Right renal pelvis (tissue), 4 donors: ENCODE data around the gene GNL3L. TPM values are rescaled to one million over a fixed set of nuclear protein-coding genes. Genes with fewer than 3 reads are reported as not detected.
A peak's percentile ranks its signal among the peaks of the same experiment; 100 is the strongest.
"Not testable (repeated sequence)": the region's sequence is repeated elsewhere in the genome, so short reads cannot be mapped to it uniquely, and the experiment has no call there.

Source experiments
- DNase-seq, 4 donors: peaks; one replicate each; pipeline ENCODE4 v3.0.0-alpha.2; 2013; ENCODE audit warnings: low read depth in 4 of 4, low spot score in 3 of 4, missing footprints in 1 of 4
- polyA plus RNA-seq, 4 donors: library from polyadenylated mRNA; unstranded; fragments of 120-200 nt; gene quantifications; one replicate each; pipeline ENCODE4 v1.2.1, GENCODE V29; 2013; ENCODE audit not compliant: insufficient read length in 4 of 4

GNL3L gene
- polyA plus RNA-seq, result 10 to 100 TPM; 13.5 to 18.0 (median 14.4) TPM

DNA sequence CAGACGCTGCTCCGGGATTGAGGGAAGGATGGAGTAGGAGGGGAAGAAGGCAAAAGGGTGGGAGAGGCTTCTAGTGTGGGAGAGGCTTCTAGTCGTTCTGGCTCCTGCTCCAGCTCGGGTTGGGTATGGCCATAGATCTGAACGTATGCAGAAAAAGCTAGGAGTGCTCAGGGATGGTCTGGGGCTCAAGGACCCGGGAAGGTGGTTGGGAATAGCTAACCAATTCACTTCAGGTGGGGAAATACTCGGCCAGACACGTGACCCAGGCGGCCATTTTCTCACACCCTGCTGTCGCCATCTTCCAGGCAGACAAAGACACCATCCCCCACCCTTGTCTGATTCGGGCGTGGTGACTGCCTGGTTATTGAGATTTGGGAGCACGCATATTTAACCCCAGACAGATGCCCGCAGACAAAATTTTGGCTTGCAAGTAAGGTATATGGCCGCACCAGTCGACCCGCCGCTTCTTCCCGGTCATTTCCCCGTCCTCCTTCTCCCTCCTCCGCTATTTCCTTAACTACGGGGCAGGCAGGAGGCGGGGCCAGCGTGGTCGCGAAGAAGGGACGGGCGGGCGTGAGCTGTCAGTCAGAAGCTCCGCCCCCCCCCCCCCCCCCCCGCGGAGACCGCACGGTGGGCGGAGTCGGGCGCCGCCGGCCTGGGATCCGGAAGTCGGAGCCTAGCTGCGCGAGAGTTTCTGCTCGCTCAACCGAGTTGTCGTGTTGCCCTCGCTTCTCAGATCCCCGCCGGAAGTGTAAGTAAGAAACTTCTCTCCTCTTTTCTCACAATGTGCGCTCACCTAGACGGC lies at the start of gene GNL3L:
Gene GNL3L, plus strand, starts transcription at position 668 of the 805 bp plus-strand sequence. CDS start 2,348 bp downstream, outside the sequence.
- DNase-seq, result peak; percentile 60 to 69 (median 68)

DNA sequence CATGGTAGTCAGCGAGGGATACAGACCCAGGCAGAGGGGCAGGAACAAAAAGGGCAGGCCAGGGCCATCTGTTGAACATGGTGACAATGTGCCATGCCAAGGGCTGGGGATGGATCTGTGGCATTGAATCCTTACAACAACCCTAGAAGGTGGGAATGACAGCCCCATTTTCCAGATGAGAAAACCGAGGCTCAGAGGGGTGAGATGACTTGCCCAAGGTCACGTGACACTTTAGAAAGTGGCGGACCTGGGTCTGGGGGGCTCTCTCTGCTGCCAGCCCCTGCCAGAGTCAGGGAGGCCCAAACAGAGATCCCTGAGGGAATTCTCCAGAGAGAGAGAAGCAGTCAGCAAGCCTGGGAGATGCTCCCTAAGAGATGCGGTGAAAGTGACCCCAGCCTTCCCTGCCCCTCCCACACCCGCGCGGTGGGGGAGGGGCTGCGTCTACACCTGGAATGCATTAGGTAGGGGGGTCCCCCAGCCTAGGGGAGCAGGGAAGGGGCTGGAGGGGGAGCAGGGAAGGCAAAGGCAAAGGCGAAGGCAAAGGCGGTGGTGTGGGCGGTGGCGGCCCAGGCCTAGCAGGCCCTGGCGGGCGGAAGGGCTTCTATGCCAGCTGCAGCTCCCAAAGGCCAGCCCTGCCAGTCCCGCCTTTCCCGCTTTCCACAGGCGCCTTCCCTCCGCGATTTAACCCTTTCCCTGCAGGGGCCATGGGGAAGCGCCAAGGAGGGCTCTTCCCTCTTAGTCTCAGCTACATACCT lies 47.0 kb upstream of the GNL3L start:
- DNase-seq, result no peak

DNA sequence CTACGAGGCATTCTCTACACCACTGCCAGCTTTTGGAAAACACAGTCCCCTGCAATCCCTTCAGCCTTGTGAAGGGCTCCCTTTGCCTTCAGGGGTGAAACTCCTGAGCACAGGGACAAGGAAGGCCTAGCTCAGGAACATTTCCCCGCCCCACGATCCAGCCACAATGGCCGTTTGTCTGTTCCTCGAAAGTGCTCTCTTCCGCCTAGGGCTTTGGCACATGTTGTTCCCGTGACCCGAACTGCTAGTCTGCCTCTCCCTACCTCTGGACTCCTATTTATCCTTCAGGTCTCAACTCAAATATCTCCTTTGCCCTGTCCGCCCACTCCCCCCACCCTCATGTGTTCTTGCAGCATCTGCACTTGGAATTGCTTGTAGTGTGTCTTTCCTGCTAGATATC lies 46.1 kb upstream of the GNL3L start:
- no peak for DNase-seq

GRCh38 chrX:54484666-54485065 lies 45.4 kb upstream of the GNL3L start:
- no peak for DNase-seq

DNA sequence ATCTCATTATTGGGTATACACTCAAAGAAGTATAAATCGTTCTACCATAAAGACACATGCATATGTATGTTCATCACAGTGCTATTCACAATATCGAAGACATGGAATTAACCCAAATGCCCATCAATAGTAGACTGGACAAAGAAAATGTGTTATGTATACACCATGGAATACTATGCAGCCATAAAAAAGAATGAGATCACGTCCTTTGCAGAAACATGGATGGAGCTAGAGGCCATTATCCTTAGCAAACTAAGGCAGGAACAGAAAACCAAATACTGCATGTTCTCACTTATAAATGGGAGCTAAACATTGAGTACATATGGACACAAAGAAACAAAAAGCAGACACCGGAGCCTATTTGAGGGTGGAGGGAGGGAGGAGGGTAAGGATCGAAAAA lies 40.2 kb upstream of the GNL3L start:
- not testable (repeated sequence) for DNase-seq

- no peak for DNase-seq
Measured at GRCh38 chrX:54492340-54492739, 37.7 kb upstream of the GNL3L start.

- no peak for DNase-seq
Measured at GRCh38 chrX:54494166-54494988, 35.6 kb upstream of the GNL3L start.

- DNase-seq, result no peak
Measured at GRCh38 chrX:54494989-54495813, 34.8 kb upstream of the GNL3L start.

GRCh38 chrX:54495814-54496516 lies 34.1 kb upstream of the GNL3L start, which contains the start of gene FGD1:
FGD1 (minus strand) TSS chrX:54496234; CDS start chrX:54495432, 802 bp downstream.
- peak in 2 of 4 donors; percentile 44 to 45 for DNase-seq

DNA sequence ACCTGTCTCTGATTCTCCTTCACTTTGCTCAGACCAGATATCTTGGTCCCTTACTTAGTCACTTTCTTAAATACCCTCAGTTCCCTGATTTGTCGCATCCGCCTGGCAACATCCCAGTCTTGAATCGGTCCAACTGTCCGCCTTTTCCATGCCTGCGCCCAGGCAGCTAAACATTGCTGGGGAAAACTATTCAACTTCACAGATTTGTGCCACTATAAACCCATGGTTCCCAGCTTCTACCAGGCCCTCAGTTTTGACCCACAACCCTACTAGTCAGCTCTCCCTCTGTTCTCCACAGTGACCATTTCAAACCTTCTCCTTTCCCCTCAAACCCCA lies 33.5 kb upstream of the GNL3L start:
- DNase-seq, result no peak

- no peak for DNase-seq
Measured at GRCh38 chrX:54496936-54497335, 33.1 kb upstream of the GNL3L start.

DNA sequence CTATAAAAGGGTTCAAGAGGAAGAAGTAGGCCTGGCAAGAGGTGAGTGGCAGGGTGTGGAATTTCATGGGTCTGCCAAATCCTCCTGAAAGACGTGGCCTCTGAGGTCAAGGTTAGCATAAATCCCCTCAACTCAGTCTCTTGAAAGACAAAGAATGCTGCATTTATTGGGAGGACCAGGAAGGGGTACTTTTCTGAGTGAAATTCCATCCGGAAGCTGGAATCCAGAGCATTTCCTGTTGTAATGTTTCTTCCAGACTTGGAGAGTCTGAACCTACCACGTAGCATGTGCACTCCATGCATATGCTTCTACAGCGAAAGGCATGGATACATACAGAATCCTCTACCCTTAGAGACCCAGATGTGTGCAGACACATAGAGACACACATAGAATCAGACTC lies 20.6 kb upstream of the GNL3L start:
- DNase-seq, result no peak

DNA sequence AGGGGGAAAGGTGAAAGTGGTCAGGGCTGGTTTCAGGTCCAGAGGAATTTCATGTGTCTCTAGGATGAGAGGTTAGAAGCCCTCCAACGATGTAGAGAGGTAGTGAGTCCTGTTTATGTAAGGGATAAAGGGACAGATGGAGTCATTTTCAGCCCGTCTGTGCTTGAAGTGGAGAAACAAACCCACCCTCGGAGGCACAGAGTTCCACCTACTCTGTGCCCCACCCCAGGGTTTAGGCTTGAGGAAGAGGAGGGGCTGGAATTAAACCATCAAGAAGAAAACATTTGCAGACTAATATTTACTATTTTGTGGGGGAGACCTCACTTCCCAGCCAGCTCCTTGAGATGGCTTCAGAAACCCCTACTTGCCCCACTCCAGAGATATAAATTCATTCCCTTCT lies 868 bp upstream of the GNL3L start:
- no peak for DNase-seq

DNA sequence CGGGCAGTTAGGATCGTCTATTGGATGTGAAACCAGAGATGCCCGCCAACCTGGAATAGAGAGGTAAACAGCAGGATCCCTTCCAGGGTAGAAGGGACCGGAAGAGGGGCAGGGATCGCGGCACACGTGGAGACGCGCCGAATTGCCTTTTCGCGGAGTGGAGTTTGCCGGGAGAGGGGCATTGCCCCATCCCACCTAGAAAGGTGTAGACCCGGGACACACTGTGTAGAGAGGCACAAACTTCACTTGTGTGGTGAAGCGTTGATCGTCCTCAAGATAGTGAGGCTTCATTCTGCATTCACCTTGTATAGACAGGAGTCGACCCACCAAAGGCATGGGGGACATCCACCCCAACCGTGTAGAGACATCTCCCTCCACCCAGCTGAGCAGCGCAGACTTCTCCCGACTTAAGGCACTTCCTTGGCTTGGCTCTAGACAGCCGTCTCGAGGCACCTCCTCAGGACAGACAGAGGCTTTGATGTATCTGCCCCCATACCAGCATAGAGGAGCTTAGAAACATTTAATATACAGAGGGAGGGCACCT lies 410 bp downstream of the GNL3L start:
- no peak for DNase-seq

- no peak for DNase-seq
Measured at GRCh38 chrX:54534271-54534670, 4.3 kb downstream of the GNL3L start.

- no peak for DNase-seq
Measured at GRCh38 chrX:54540289-54540688, 10.3 kb downstream of the GNL3L start.

DNA sequence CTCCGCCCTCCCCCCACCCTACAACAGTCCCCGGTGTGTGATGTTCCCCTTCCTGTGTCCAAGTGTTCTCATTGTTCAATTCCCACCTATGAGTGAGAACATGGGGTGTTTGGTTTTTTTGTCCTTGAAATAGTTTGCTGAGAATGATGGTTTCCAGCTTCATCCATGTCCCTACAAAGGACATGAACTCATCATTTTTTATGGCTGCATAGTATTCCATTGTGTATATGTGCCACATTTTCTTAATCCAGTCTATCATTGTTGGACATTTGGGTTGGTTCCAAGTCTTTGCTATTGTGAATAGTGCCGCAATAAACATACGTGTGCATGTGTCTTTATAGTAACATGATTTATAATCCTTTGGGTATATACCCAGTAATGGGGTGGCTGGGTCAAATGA lies 12.2 kb downstream of the GNL3L start:
- DNase-seq, result not testable (repeated sequence)

DNA sequence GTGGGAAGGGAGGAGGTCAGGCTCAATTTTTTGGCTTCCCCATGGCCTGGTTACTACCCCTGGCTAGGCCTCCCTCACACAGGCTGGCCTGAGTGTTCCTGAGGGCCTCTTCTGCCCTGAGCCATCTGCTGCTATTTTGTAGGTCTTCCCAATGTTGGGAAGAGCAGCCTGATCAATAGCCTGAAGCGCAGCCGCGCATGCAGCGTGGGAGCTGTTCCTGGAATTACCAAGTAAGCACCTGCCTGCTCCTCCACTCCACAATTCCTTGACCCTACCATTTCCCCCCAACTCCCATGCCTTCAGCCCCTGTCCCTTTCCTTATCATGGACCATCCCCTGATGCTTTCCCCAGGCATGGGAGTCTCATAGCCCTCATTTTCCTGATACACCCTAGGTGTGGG lies 20.8 kb downstream of the GNL3L start:
- DNase-seq, result no peak

- DNase-seq, result no peak
Measured at GRCh38 chrX:54551801-54552200, 21.8 kb downstream of the GNL3L start.
